ENCODE measurements around the gene WDCP. TPM values are rescaled to one million over a fixed set of nuclear protein-coding genes. Genes with fewer than 3 reads are reported as not detected.

WDCP gene
- total and polyA plus RNA-seq, 2 donors (not counting 1 experiment from before 2014, with no cell fraction given), result 3.9 to 21.6 TPM

- Mint-ChIP-seq H3K27me3 (no peaks in the 10 kb centered on the region), H3K9me3 (ENCODE audit: insufficient read depth) (no peaks in the 10 kb centered on the region), H3K4me3 (peak overlapping the region; percentile 97), H3K27ac (peak overlapping the region; percentile 95), H3K4me1 (peaks cover 19% of the 10 kb centered on the region)
- Histone ChIP-seq H3K36me3 (replicated peaks in 1 of 2; ENCODE audit: control extremely low read depth in 1 of 2, control insufficient read depth in 1 of 2, extremely low read depth in 1 of 2, insufficient read depth in 2 of 2, low read length in 1 of 2) (peaks cover 0 to 15% of the 10 kb centered on the region in 2 experiments), H3K27me3 (replicated peaks in 1 of 4; ENCODE audit: control extremely low read depth in 1 of 4, control insufficient read depth in 3 of 4, insufficient read depth in 4 of 4, low read length in 3 of 4) (no peaks in the 10 kb centered on the region), H3K9ac (ENCODE audit: low read length) (peak overlapping the region; percentile 80), H3K4me2 (replicated peaks; ENCODE audit: low read depth, low read length, poor library complexity, severe bottlenecking) (peak overlapping the region; percentile 95), H3K79me2 (ENCODE audit: control insufficient read depth, insufficient read depth, low read length) (peaks cover 9% of the 10 kb centered on the region), H4K20me1 (ENCODE audit: control insufficient read depth, insufficient read depth, low read length, poor library complexity, severe bottlenecking) (no peaks in the 10 kb centered on the region), H3K4me3 (ENCODE audit: control extremely low read depth in 1 of 5, extremely low read depth in 1 of 5, insufficient read depth in 1 of 5, low read depth in 2 of 5, low read length in 4 of 5) (peak overlapping the region; percentile 22 to 84 (median 68)), H3K27ac (ENCODE audit: low read length in 2 of 2) (peak overlapping the region; percentile 58 to 69), H3K4me1 (ENCODE audit: control insufficient read depth in 2 of 2, insufficient read depth in 2 of 2, low read length in 2 of 2) (peaks cover 12 to 20% of the 10 kb centered on the region in 2 donors), H2AFZ (ENCODE audit: insufficient read depth, low read depth, low read length, poor library complexity, severe bottlenecking) (peak overlapping the region; percentile 98), H3K9me3 (ENCODE audit: control extremely low read depth in 1 of 3, control insufficient read depth in 2 of 3, insufficient read depth in 1 of 3, low read length in 2 of 3) (no peaks in the 10 kb centered on the region)
- WGBS (ENCODE audit: insufficient coverage), result 10% methylated on average over 26 of the region's 30 CpGs
- TF ChIP-seq EZH2 (IDR thresholded peaks at IDR 0.05; ENCODE audit: borderline replicate concordance, insufficient read depth, low read depth, low read length, poor library complexity, severe bottlenecking), result no peak
- no peak for TF ChIP-seq CTCF (IDR thresholded peaks at IDR 0.05)
- intact Hi-C loops (cut with micrococcal nuclease), result loop anchor here (1.0 to 2.0 kb wide), 7 partner anchors 7 to 259 kb away; partner anchors contain the start of genes ATAD2B, SF3B6 and WDCP
- ChIA-PET POLR2A (interaction anchor here (1.0 to 1.7 kb wide), 4 partner anchors 7 to 260 kb away, joined by 3 to 22 read pairs (median 4); partner anchors contain the start of genes ATAD2B and SF3B6), CTCF (interaction anchor here (0.7 to 7.3 kb wide), 46 partner anchors 7 to 287 kb away, joined by 3 to 154 read pairs (median 5); partner anchors contain the start of genes ATAD2B, FAM228B, FKBP1B and SF3B6)
- ATAC-seq (ENCODE audit: low read depth) (peak; percentile 77), DNase-seq (peak; percentile 87)
Observed at GRCh38 chr2:24083567-24084385, 36.6 kb upstream of the WDCP start.
